ENCODE results near the gene LEKR1.
A peak's percentile ranks its signal among the peaks of the same experiment; 100 is the strongest.

LEKR1 gene

DNA sequence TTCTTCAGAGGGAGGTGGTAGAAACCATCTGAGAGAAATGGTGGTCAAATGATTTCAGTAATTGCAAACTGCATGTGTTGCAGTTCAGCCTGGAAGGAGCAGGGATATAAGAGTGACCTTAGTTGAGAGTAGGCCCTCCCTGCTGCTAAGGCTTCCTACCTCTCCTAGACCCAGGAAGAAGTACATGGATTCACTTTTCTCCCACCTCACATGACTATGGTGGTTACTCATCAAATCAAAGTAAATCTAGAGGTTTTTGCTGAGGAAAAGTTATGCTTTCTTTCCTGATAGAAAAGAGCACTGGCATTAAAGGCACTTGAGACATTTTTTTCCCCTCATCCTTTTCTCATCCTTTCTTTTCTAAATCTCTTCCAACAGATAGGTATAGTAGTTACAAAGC is 43.2 kb upstream of the LEKR1 start:
- Histone ChIP-seq H3K27ac (ENCODE audit: low read length, poor library complexity, severe bottlenecking) (peak overlapping the region; percentile 92), H3K79me1 (replicated peaks; ENCODE audit: low read length, poor library complexity, severe bottlenecking) (peaks cover 4% of the 10 kb centered on the region), H3K14ac (ENCODE audit: low read length in 2 of 2) (no peak overlapping the region), H4K8ac (ENCODE audit: low read length) (no peak overlapping the region), H3K27me3 (ENCODE audit: control insufficient read depth in 1 of 2, insufficient read depth in 1 of 2, low read length in 2 of 2) (no peaks in the 10 kb centered on the region), H4K91ac (ENCODE audit: low read length) (no peak overlapping the region), H2BK120ac (ENCODE audit: low read depth, low read length) (no peak overlapping the region), H3K23ac (ENCODE audit: low read length in 2 of 2) (no peak overlapping the region), H3K4me2 (ENCODE audit: low read length, poor library complexity, severe bottlenecking) (no peak overlapping the region), H2AK5ac (ENCODE audit: low read length, severe bottlenecking) (peak overlapping the region; percentile 91), H3K9ac (ENCODE audit: low read length) (no peak overlapping the region), H3K36me3 (ENCODE audit: control insufficient read depth in 1 of 2, insufficient read depth in 2 of 2, low read depth in 1 of 2, low read length in 2 of 2) (no peaks in the 10 kb centered on the region), H3K4me3 (ENCODE audit: insufficient read depth in 1 of 2, low read depth in 1 of 2, low read length in 2 of 2) (no peak overlapping the region), H2AFZ (ENCODE audit: low read depth, low read length) (no peak overlapping the region), H2BK5ac (ENCODE audit: low read depth, low read length, poor library complexity, severe bottlenecking) (peak overlapping the region; percentile 68), H2BK12ac (ENCODE audit: low read length in 2 of 2) (peak overlapping the region in 1 of 2 experiments; percentile 54), H2BK15ac (ENCODE audit: low read depth, poor library complexity, severe bottlenecking) (no peak overlapping the region), H3K18ac (ENCODE audit: low read depth in 1 of 2, low read length in 2 of 2) (no peak overlapping the region), H3K4me1 (ENCODE audit: control insufficient read depth, insufficient read depth, low read depth, low read length) (peaks cover 3% of the 10 kb centered on the region), H3K9me3 (ENCODE audit: control insufficient read depth, low read length) (no peaks in the 10 kb centered on the region), H3K4ac (ENCODE audit: low read depth in 1 of 2, low read length in 2 of 2) (no peak overlapping the region)
- no peak for DNase-seq

DNA sequence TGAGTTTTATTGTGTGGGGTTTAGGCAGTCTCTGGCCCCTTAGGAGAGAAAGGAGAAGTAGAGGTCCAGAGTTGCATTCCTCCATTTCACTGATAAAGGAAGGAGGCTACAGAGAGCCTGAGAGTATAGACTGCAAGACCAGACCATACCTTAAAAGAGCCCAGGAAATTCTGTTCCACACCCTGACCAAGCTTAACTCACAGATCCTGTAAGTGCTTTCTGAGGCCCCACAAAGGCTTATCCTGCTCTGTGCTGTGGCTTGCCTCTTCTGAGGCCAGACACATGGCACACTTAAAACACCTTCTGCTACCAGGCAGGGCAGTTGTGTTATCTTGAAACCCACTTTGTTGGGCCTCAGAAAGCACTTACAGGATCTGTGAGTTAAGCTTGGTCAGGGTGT is 39.2 kb upstream of the LEKR1 start:
- Histone ChIP-seq H3K9ac (ENCODE audit: low read length) (no peak overlapping the region), H3K18ac (ENCODE audit: low read depth in 1 of 2, low read length in 2 of 2) (peak overlapping the region in 1 of 2 experiments; percentile 85), H3K4me1 (ENCODE audit: control insufficient read depth, insufficient read depth, low read depth, low read length) (peaks cover 7% of the 10 kb centered on the region), H3K27me3 (ENCODE audit: control insufficient read depth in 1 of 2, insufficient read depth in 1 of 2, low read length in 2 of 2) (no peaks in the 10 kb centered on the region), H3K4me3 (ENCODE audit: insufficient read depth in 1 of 2, low read depth in 1 of 2, low read length in 2 of 2) (no peak overlapping the region), H2BK12ac (ENCODE audit: low read length in 2 of 2) (no peak overlapping the region), H2AK5ac (ENCODE audit: low read length, severe bottlenecking) (peak overlapping the region; percentile 46), H3K36me3 (ENCODE audit: control insufficient read depth in 1 of 2, insufficient read depth in 2 of 2, low read depth in 1 of 2, low read length in 2 of 2) (no peaks in the 10 kb centered on the region), H2BK15ac (ENCODE audit: low read depth, poor library complexity, severe bottlenecking) (peak overlapping the region; percentile 17), H3K9me3 (ENCODE audit: control insufficient read depth, low read length) (no peaks in the 10 kb centered on the region), H3K23ac (ENCODE audit: low read length in 2 of 2) (no peak overlapping the region), H2AFZ (ENCODE audit: low read depth, low read length) (no peak overlapping the region), H3K27ac (ENCODE audit: low read length, poor library complexity, severe bottlenecking) (peak overlapping the region; percentile 31), H4K91ac (ENCODE audit: low read length) (no peak overlapping the region), H3K14ac (ENCODE audit: low read length in 2 of 2) (no peak overlapping the region), H3K79me1 (replicated peaks; ENCODE audit: low read length, poor library complexity, severe bottlenecking) (peaks cover 5% of the 10 kb centered on the region), H3K4ac (ENCODE audit: low read depth in 1 of 2, low read length in 2 of 2) (no peak overlapping the region), H3K4me2 (ENCODE audit: low read length, poor library complexity, severe bottlenecking) (no peak overlapping the region), H2BK5ac (ENCODE audit: low read depth, low read length, poor library complexity, severe bottlenecking) (no peak overlapping the region), H4K8ac (ENCODE audit: low read length) (no peak overlapping the region), H2BK120ac (ENCODE audit: low read depth, low read length) (no peak overlapping the region)
- DNase-seq = no peak

DNA sequence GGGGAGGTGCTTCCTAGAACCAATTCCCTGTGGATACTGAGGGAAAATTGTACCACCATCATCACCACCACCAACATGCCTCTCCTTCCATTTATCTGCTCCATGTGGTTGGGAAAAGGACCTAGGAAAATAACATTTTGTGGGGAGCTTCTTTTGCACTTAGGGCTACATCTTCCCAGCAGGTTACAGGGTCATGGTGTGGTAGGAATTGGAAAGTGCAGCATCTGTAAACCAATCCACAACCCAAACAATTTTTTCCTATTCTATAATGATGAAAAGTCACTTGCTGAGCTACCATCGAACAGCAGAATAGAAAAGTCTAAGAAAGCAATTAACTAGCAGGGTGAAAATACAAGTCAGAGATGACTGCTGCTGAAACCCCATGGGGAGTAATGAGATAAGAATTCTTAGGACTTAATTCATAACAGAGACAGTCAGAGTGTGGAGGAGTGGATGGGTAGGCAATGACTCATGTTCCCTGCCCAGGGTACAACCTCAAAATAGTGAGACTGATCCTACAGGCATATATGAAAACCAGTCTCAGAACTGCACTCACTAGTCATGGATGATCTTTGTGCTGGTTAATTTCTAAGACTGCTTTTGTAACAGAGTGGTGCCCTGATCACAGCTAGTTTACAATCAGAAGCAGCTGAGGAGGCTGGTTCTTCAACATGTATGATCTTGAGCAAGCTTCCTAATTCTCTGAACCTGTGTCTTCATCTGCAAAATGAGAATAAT is 38.1 kb upstream of the LEKR1 start:
- Histone ChIP-seq H3K9ac (ENCODE audit: low read length) (peak overlapping the region; percentile 43), H3K36me3 (ENCODE audit: control insufficient read depth in 1 of 2, insufficient read depth in 2 of 2, low read depth in 1 of 2, low read length in 2 of 2) (no peaks in the 10 kb centered on the region), H3K27ac (ENCODE audit: low read length, poor library complexity, severe bottlenecking) (peak overlapping the region; percentile 95), H3K14ac (ENCODE audit: low read length in 2 of 2) (no peak overlapping the region), H3K23ac (ENCODE audit: low read length in 2 of 2) (no peak overlapping the region), H2BK120ac (ENCODE audit: low read depth, low read length) (no peak overlapping the region), H2AK5ac (ENCODE audit: low read length, severe bottlenecking) (peak overlapping the region; percentile 63), H3K4me3 (ENCODE audit: insufficient read depth in 1 of 2, low read depth in 1 of 2, low read length in 2 of 2) (peak overlapping the region in 1 of 2 experiments; percentile 48), H3K79me1 (replicated peaks; ENCODE audit: low read length, poor library complexity, severe bottlenecking) (peaks cover 5% of the 10 kb centered on the region), H4K91ac (ENCODE audit: low read length) (no peak overlapping the region), H2AFZ (ENCODE audit: low read depth, low read length) (no peak overlapping the region), H2BK5ac (ENCODE audit: low read depth, low read length, poor library complexity, severe bottlenecking) (peak overlapping the region; percentile 87), H3K18ac (ENCODE audit: low read depth in 1 of 2, low read length in 2 of 2) (no peak overlapping the region), H3K9me3 (ENCODE audit: control insufficient read depth, low read length) (no peaks in the 10 kb centered on the region), H3K4ac (ENCODE audit: low read depth in 1 of 2, low read length in 2 of 2) (no peak overlapping the region), H2BK15ac (ENCODE audit: low read depth, poor library complexity, severe bottlenecking) (no peak overlapping the region), H3K4me2 (ENCODE audit: low read length, poor library complexity, severe bottlenecking) (peak overlapping the region; percentile 36), H2BK12ac (ENCODE audit: low read length in 2 of 2) (peak overlapping the region in 1 of 2 experiments; percentile 63), H3K27me3 (ENCODE audit: control insufficient read depth in 1 of 2, insufficient read depth in 1 of 2, low read length in 2 of 2) (no peaks in the 10 kb centered on the region), H3K4me1 (ENCODE audit: control insufficient read depth, insufficient read depth, low read depth, low read length) (peaks cover 11% of the 10 kb centered on the region), H4K8ac (ENCODE audit: low read length) (no peak overlapping the region)
- peak; percentile 85 for DNase-seq
- 20% methylated on average over 1 of the region's 1 CpG for WGBS

DNA sequence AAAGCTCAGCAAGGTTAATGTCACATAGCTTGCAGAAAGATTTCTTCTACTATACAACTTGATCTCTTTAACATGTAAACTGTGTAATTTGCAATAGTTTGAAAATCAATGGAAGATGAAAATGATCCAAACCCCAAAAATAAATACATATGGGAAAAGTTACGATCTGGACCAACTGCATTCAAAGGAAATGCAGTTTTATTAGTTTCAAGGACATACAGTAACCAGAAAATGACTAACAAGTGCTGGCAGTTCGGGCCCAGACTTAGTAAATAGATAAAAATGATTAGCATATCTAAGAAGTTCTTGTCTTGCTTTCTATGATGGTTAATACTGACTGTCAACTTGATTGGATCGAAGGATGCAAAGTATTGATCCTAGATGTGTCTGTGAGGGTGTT is 37.3 kb upstream of the LEKR1 start:
- Histone ChIP-seq H3K79me1 (replicated peaks; ENCODE audit: low read length, poor library complexity, severe bottlenecking) (peaks cover 5% of the 10 kb centered on the region), H4K91ac (ENCODE audit: low read length) (no peak overlapping the region), H3K23ac (ENCODE audit: low read length in 2 of 2) (no peak overlapping the region), H3K14ac (ENCODE audit: low read length in 2 of 2) (no peak overlapping the region), H2BK120ac (ENCODE audit: low read depth, low read length) (no peak overlapping the region), H3K9me3 (ENCODE audit: control insufficient read depth, low read length) (no peaks in the 10 kb centered on the region), H3K4me1 (ENCODE audit: control insufficient read depth, insufficient read depth, low read depth, low read length) (peaks cover 11% of the 10 kb centered on the region), H2BK5ac (ENCODE audit: low read depth, low read length, poor library complexity, severe bottlenecking) (no peak overlapping the region), H2BK15ac (ENCODE audit: low read depth, poor library complexity, severe bottlenecking) (no peak overlapping the region), H2BK12ac (ENCODE audit: low read length in 2 of 2) (no peak overlapping the region), H3K4me2 (ENCODE audit: low read length, poor library complexity, severe bottlenecking) (no peak overlapping the region), H3K27ac (ENCODE audit: low read length, poor library complexity, severe bottlenecking) (peak overlapping the region; percentile 95), H3K27me3 (ENCODE audit: control insufficient read depth in 1 of 2, insufficient read depth in 1 of 2, low read length in 2 of 2) (no peaks in the 10 kb centered on the region), H3K4me3 (ENCODE audit: insufficient read depth in 1 of 2, low read depth in 1 of 2, low read length in 2 of 2) (peak overlapping the region in 1 of 2 experiments; percentile 48), H2AFZ (ENCODE audit: low read depth, low read length) (peak overlapping the region; percentile 27), H4K8ac (ENCODE audit: low read length) (no peak overlapping the region), H3K18ac (ENCODE audit: low read depth in 1 of 2, low read length in 2 of 2) (no peak overlapping the region), H3K36me3 (ENCODE audit: control insufficient read depth in 1 of 2, insufficient read depth in 2 of 2, low read depth in 1 of 2, low read length in 2 of 2) (no peaks in the 10 kb centered on the region), H3K4ac (ENCODE audit: low read depth in 1 of 2, low read length in 2 of 2) (no peak overlapping the region), H2AK5ac (ENCODE audit: low read length, severe bottlenecking) (peak overlapping the region; percentile 82), H3K9ac (ENCODE audit: low read length) (peak overlapping the region; percentile 26)
- WGBS = 55% methylated on average over 2 of the region's 3 CpGs
- no peak for DNase-seq

All from mesenchymal stem cell (in vitro differentiated cells and primary cell).